ENCODE measurements around the gene CD209. TPM values are rescaled to one million over a fixed set of nuclear protein-coding genes. Genes with fewer than 3 reads are reported as not detected.

Gene CD209
- total and polyA plus RNA-seq, 7 donors = 0.11 to 13.8 (median 2.7) TPM

DNA sequence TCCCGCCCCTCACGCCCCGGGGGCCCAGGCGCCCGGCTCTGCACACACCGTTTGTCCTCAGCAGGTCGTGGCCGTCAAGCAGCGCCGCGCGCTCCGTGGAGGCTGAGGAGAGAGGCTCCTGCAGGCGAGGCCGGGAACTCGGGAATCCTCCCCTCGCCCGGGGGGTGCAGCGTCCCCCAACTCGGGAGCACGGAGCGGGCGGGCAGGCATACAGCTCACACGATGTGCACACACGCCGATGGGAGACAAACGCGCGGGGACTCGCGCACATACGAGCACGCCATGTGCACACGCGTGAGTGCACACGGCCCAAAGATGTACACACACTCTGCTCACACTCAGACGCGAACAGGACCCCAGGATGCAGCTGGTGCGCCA lies 16.1 kb downstream of the CD209 start:
- Histone ChIP-seq H3K4me3 (no peak overlapping the region), H3K4me1 (no peaks in the 10 kb centered on the region), H3K27me3 (ENCODE audit: insufficient read depth in 3 of 3, low read length in 2 of 3) (peaks cover 0 to 66% (median 19%) of the 10 kb centered on the region in 3 donors), H3K36me3 (ENCODE audit: insufficient read depth in 1 of 2, low read depth in 1 of 2) (no peaks in the 10 kb centered on the region), H3K27ac (no peak overlapping the region), H3K9me3 (no peaks in the 10 kb centered on the region)
- ATAC-seq (no peak), DNase-seq (no peak)
- intact Hi-C loops (cut with DNase I) = no loop called here
- WGBS, 3 donors = 51 to 54% (median 53%) methylated on average over 39 of the region's 39 CpGs
- TF ChIP-seq, protein P1, sequence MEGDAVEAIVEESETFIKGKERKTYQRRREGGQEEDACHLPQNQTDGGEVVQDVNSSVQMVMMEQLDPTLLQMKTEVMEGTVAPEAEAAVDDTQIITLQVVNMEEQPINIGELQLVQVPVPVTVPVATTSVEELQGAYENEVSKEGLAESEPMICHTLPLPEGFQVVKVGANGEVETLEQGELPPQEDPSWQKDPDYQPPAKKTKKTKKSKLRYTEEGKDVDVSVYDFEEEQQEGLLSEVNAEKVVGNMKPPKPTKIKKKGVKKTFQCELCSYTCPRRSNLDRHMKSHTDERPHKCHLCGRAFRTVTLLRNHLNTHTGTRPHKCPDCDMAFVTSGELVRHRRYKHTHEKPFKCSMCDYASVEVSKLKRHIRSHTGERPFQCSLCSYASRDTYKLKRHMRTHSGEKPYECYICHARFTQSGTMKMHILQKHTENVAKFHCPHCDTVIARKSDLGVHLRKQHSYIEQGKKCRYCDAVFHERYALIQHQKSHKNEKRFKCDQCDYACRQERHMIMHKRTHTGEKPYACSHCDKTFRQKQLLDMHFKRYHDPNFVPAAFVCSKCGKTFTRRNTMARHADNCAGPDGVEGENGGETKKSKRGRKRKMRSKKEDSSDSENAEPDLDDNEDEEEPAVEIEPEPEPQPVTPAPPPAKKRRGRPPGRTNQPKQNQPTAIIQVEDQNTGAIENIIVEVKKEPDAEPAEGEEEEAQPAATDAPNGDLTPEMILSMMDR (IDR thresholded peaks at IDR 0.05) = no peak

GRCh38 chr19:7730286-7731217 lies 16.8 kb downstream of the CD209 start:
- TF ChIP-seq, protein P1 (IDR thresholded peaks at IDR 0.05) = no peak
- no peaks in the 10 kb centered on the region for H3K9me3 ChIP-seq
- peaks cover 0 to 65% (median 19%) of the 10 kb centered on the region in 3 donors for H3K27me3 ChIP-seq (ENCODE audit: insufficient read depth in 3 of 3, low read length in 2 of 3)
- H3K4me3 ChIP-seq = no peak overlapping the region
- ATAC-seq (no peak), DNase-seq (no peak)
- no peak overlapping the region for H3K27ac ChIP-seq
- intact Hi-C loops (cut with DNase I) = no loop called here
- H3K36me3 ChIP-seq (ENCODE audit: insufficient read depth in 1 of 2, low read depth in 1 of 2) = no peaks in the 10 kb centered on the region
- 4 to 5% (median 4%) methylated on average over 26 to 78 of the region's 78 CpGs for WGBS, 3 donors
- H3K4me1 ChIP-seq = no peaks in the 10 kb centered on the region

- Histone ChIP-seq H3K4me1 (no peaks in the 10 kb centered on the region), H3K9me3 (no peaks in the 10 kb centered on the region), H3K36me3 (ENCODE audit: insufficient read depth in 1 of 2, low read depth in 1 of 2) (no peaks in the 10 kb centered on the region), H3K4me3 (no peak overlapping the region), H3K27ac (no peak overlapping the region), H3K27me3 (ENCODE audit: insufficient read depth in 3 of 3, low read length in 2 of 3) (peaks cover 0 to 58% (median 19%) of the 10 kb centered on the region in 3 donors)
- ATAC-seq (no peak), DNase-seq (no peak)
- 4 to 6% (median 6%) methylated on average over 33 to 34 of the region's 34 CpGs for WGBS, 3 donors
- intact Hi-C loops (cut with DNase I) = no loop called here
- TF ChIP-seq, protein P1 (IDR thresholded peaks at IDR 0.05) = no peak
These were observed 17.5 kb downstream of the CD209 start for GRCh38 chr19:7729831-7730285.

DNA sequence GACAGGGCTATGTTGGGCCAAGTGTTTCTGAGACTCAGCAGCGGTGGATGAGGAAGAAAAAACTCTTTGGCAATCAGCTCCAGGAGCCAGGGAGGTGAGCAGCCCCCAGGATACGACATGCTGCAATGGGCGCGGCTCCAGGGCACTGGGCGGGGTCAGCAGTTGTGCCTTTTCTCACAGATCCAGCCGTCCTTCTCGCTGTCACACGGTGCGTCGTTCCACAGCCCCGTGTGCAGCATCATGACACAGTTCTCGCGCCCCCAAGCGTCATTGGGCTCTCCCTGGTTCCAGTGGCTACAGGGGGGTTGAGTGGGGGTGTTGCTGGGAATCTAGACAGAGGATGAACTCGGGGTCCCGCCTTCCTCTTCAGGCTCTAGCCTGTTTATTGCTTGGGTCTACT lies 18.1 kb downstream of the CD209 start:
- Histone ChIP-seq H3K27ac (no peak overlapping the region), H3K36me3 (ENCODE audit: insufficient read depth in 1 of 2, low read depth in 1 of 2) (no peaks in the 10 kb centered on the region), H3K4me1 (no peaks in the 10 kb centered on the region), H3K27me3 (ENCODE audit: insufficient read depth in 3 of 3, low read length in 2 of 3) (peaks cover 0 to 52% (median 19%) of the 10 kb centered on the region in 3 donors), H3K9me3 (no peaks in the 10 kb centered on the region), H3K4me3 (no peak overlapping the region)
- DNase-seq (no peak), ATAC-seq (no peak)
- 13 to 14% (median 14%) methylated on average over 16 of the region's 16 CpGs for WGBS, 3 donors
- intact Hi-C loops (cut with DNase I) = no loop called here
- TF ChIP-seq, protein P1 (IDR thresholded peaks at IDR 0.05) = no peak
